CD4-positive, alpha-beta memory T cell (primary cell): Measurements from ENCODE around the gene DOK6. TPM values are rescaled to one million over a fixed set of nuclear protein-coding genes. Genes with fewer than 3 reads are reported as not detected.

Source experiments
- CTCF ChIA-PET: fragments of 350-600 bp; sonication (Branson Sonifier 250); formaldehyde crosslinking; loops from one replicate; lab custom pipeline; 2021; ENCODE audit warnings: inconsistent platforms; ENCODE audit not compliant: partially characterized antibody; lab: Charles Lee
- POLR2A ChIA-PET: fragments of 350-600 bp; sonication (Branson Sonifier 250); formaldehyde crosslinking; loops from one replicate; lab custom pipeline; 2021; ENCODE audit not compliant: partially characterized antibody; lab: Charles Lee
- DNase-seq, 5 donors: peaks; one replicate each; pipeline versions ENCODE4 v3.0.0 to v3.0.0-alpha.2; 2020 to 2022; ENCODE audit warnings: mixed read lengths in 1 of 5
- H3K27ac ChIP-seq: one replicate; pipeline ENCODE4 v1.7.0; 2013; ENCODE audit warnings: low read depth, low read length
- H3K27me3 ChIP-seq: 2 replicates; pipeline ENCODE4 v1.7.0; 2013; ENCODE audit warnings: mild to moderate bottlenecking, low read length, moderate library complexity; ENCODE audit not compliant: insufficient read depth
- H3K36me3 ChIP-seq: 2 replicates; pipeline ENCODE4 v1.7.0; 2013; ENCODE audit warnings: mild to moderate bottlenecking, low read length, moderate library complexity; ENCODE audit not compliant: insufficient read depth
- H3K4me1 ChIP-seq: 2 replicates; pipeline ENCODE4 v1.7.0; 2013; ENCODE audit warnings: mild to moderate bottlenecking, low read length, moderate library complexity; ENCODE audit not compliant: insufficient read depth
- H3K4me3 ChIP-seq, 2 donors: one replicate each; pipeline ENCODE4 v1.7.0; 2013; ENCODE audit warnings: low read length in 2 of 2, mild to moderate bottlenecking in 1 of 2
- H3K9me3 ChIP-seq, 2 donors: one replicate each; pipeline ENCODE4 v1.7.0; 2013; ENCODE audit warnings: low read length in 2 of 2, control low read depth in 1 of 2; ENCODE audit not compliant: control insufficient read depth in 1 of 2
- H3K27ac Mint-ChIP-seq, 7 donors: one replicate each; pipeline ENCODE4 v1.8.0; 2020 to 2021; ENCODE audit warnings: mixed read lengths in 7 of 7, mild to moderate bottlenecking in 6 of 7, inconsistent platforms in 3 of 7, moderate library complexity in 3 of 7
- H3K27me3 Mint-ChIP-seq, 2 donors: one replicate each; pipeline ENCODE4 v1.8.0; 2020 to 2021; ENCODE audit warnings: mixed read lengths in 2 of 2
- H3K36me3 Mint-ChIP-seq, 2 donors: one replicate each; pipeline ENCODE4 v1.8.0; 2020 to 2021; ENCODE audit warnings: mixed read lengths in 2 of 2, inconsistent platforms in 1 of 2, mild to moderate bottlenecking in 1 of 2
- H3K4me1 Mint-ChIP-seq, 4 donors: one replicate each; pipeline ENCODE4 v1.8.0; 2020 to 2021; ENCODE audit warnings: mixed read lengths in 4 of 4, mild to moderate bottlenecking in 1 of 4
- H3K4me3 Mint-ChIP-seq, 8 donors: one replicate each; pipeline ENCODE4 v1.8.0; 2020 to 2021; ENCODE audit warnings: mixed read lengths in 8 of 8, mild to moderate bottlenecking in 7 of 8, moderate library complexity in 6 of 8, inconsistent platforms in 3 of 8
- H3K9me3 Mint-ChIP-seq, 8 donors: one replicate each; pipeline ENCODE4 v1.8.0; 2020 to 2021; ENCODE audit warnings: mixed read lengths in 8 of 8, mild to moderate bottlenecking in 5 of 8, inconsistent platforms in 3 of 8, moderate library complexity in 1 of 8
- intact Hi-C: fragments of 100-400 bp; cut with micrococcal nuclease; formaldehyde crosslinking; loops from one replicate; pipeline ENCODE4 v1.15.1; 2023
- polyA plus RNA-seq, 2 donors: library from polyadenylated mRNA; unstranded; fragments of 300-500 nt; fragmentation: Illumina TruSeq; gene quantifications; one replicate each; pipeline ENCODE4 v1.2.3, GENCODE V29; 2021
- total RNA-seq, 2 experiments: library from RNA; stranded (reverse); gene quantifications; one replicate each; pipeline ENCODE4 v1.2.3, GENCODE V29; 2021

The DOK6 gene
- total and polyA plus RNA-seq, 4 experiments from 2014 or later, result 0.04 to 0.15 TPM; not detected in 2

DNA sequence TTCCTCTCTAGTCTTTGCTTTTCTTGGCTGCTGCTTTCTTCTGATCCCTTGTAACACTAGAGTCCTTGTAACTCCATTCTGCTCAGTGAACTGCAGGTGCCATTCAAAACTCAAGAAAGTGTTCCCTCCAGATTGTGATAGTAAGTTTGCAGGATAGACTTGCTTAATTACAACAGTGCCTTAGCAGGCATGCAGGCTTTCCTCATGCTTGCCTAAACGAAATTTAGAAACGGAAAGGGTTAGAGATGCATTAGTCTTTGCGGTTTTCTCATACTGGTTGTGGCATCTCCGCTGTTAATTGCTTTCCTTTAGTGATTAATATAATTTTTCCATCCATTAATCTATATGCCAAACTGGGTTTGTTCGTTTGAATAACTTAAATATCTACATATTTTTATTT lies 82.9 kb downstream of the DOK6 start:
- H3K27ac Mint-ChIP-seq, result no peak overlapping the region
- no peaks in the 10 kb centered on the region for H3K36me3 Mint-ChIP-seq
- Histone ChIP-seq H3K9me3 (no peaks in the 10 kb centered on the region), H3K27ac (no peak overlapping the region), H3K4me1 (no peaks in the 10 kb centered on the region), H3K36me3 (no peaks in the 10 kb centered on the region), H3K27me3 (no peaks in the 10 kb centered on the region), H3K4me3 (no peak overlapping the region)
- H3K9me3 Mint-ChIP-seq, result peaks cover 0 to 10% (median under 1%) of the 10 kb centered on the region in 8 donors
- H3K4me3 Mint-ChIP-seq, result no peak overlapping the region
- DNase-seq, result no peak
- peaks cover 2 to 13% of the 10 kb centered on the region in 2 donors for H3K27me3 Mint-ChIP-seq
- ChIA-PET CTCF (no interaction called here), POLR2A (no interaction called here)
- peaks cover 0 to 2% (median 0%) of the 10 kb centered on the region in 4 donors for H3K4me1 Mint-ChIP-seq
- intact Hi-C loops, result no loop called here

DNA sequence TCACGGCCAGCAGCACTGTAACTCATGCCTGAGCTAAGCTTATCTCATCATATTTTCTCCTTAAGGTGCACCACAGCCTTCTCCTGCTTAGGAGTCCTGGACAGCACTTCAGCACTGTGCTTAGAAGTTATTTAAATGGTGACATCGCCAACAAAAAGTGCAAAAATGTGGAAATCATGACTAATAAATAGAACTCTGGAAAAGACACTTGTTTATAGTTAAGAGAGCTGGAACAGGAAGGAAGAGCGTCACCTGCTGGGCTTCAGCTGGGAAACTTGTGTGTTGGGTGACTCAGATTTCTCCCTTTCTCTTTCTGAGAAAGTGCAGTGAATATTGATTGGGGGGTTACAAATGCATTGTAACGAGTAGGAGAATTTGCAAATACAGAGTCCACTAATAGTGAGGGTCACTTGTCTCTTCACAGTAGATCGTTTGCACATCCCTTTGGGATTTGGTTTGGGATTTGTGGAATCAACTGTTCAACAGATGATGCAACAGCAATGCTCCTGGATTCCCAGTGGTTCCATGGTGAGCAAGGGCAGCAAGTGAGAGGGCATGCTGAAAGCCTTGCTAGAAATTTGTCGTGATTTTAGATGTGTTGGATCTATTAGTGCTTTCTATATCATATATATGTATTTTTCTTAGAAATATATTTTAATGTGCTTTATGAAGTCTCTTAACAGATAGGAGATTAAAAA lies 84.2 kb downstream of the DOK6 start:
- intact Hi-C loops, result no loop called here
- H3K4me3 ChIP-seq, result no peak overlapping the region
- no peaks in the 10 kb centered on the region for H3K4me1 ChIP-seq
- peaks cover 0 to 11% (median under 1%) of the 10 kb centered on the region in 8 donors for H3K9me3 Mint-ChIP-seq
- H3K27ac Mint-ChIP-seq, result no peak overlapping the region
- DNase-seq, result no peak
- no peaks in the 10 kb centered on the region for H3K27me3 ChIP-seq
- H3K36me3 ChIP-seq, result no peaks in the 10 kb centered on the region
- H3K9me3 ChIP-seq, result no peaks in the 10 kb centered on the region
- H3K27me3 Mint-ChIP-seq, result peaks cover 1 to 13% of the 10 kb centered on the region in 2 donors
- H3K4me3 Mint-ChIP-seq, result no peak overlapping the region
- H3K4me1 Mint-ChIP-seq, result peaks cover 0 to 2% (median 0%) of the 10 kb centered on the region in 4 donors
- POLR2A ChIA-PET, result no interaction called here
- H3K36me3 Mint-ChIP-seq, result no peaks in the 10 kb centered on the region
- CTCF ChIA-PET, result no interaction called here
- no peak overlapping the region for H3K27ac ChIP-seq

DNA sequence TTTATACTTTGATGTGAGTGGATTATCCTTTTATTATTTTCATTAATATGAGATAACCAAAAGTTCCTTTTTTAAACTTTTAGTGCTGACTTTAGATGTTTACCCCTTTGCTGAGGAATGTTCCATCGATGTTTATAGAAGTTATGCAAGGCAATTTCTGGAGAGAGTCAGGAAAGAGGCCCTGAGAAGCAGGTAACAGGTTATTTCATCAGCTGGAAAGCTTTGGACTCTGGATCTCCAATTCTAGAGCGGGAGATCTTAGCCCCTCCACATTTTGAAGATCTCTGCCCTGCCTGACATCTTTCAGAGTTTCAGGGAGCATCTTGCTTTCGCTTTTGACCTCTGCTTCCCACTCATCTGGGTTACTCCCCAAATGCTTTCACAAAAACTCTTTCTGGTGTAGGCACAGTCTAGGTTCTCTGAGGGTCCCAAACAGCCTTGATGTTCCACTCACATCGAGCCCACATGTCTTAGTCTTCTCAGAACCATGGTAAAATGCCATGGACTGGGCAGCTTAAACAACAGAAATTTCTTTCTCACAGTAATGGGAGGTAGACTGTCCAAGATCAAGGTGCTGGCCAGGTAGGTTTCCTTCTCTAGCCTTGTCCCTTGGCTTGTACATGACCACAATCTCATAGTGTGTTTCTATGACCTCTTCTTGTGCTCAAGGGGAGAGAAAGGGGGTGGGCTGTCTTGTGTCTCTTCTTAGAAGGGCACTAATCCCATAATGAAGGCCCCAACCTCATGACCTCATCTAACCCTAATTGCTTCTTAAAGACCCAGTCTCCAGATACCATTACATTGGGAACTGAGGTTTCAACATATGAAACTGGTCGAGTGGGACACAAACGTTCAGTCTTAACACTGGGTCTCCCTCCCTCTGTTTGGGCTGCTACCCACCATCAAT lies 87.1 kb downstream of the DOK6 start:
- H3K36me3 Mint-ChIP-seq, result no peaks in the 10 kb centered on the region
- peaks cover 0 to 11% (median 1%) of the 10 kb centered on the region in 8 donors for H3K9me3 Mint-ChIP-seq
- CTCF ChIA-PET, result no interaction called here
- Histone ChIP-seq H3K9me3 (no peaks in the 10 kb centered on the region), H3K27me3 (no peaks in the 10 kb centered on the region), H3K4me3 (no peak overlapping the region), H3K27ac (no peak overlapping the region), H3K4me1 (no peaks in the 10 kb centered on the region), H3K36me3 (no peaks in the 10 kb centered on the region)
- intact Hi-C loops, result no loop called here
- no peak overlapping the region for H3K4me3 Mint-ChIP-seq
- POLR2A ChIA-PET, result no interaction called here
- H3K27ac Mint-ChIP-seq, result no peak overlapping the region
- peaks cover 0 to 2% (median 0%) of the 10 kb centered on the region in 4 donors for H3K4me1 Mint-ChIP-seq
- H3K27me3 Mint-ChIP-seq, result peaks cover 4 to 13% of the 10 kb centered on the region in 2 donors
- no peak for DNase-seq

DNA sequence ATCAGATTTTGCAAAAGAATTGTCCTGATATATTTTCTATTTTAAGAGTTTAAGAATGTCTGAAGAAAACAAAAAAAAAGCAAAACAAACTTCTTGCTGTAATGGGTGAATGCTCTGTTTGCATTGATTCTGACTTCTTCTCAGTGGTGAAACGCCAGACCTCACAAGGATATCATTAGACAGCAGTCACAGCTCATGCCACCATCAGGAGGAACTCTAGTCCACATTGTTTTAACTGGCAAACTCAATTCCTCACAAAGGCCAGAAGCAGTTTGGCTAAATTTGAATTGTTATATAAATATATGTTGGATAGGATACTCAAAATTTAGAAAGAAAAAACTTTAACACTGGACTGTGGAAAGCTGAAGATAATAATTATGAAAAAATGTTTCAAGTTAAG lies 89.4 kb downstream of the DOK6 start:
- Mint-ChIP-seq H3K4me3 (no peak overlapping the region), H3K36me3 (no peaks in the 10 kb centered on the region), H3K4me1 (peaks cover 0 to 2% (median 0%) of the 10 kb centered on the region in 4 donors), H3K27ac (no peak overlapping the region), H3K9me3 (peaks cover 0 to 11% (median 1%) of the 10 kb centered on the region in 8 donors), H3K27me3 (peaks cover 2 to 4% of the 10 kb centered on the region in 2 donors)
- POLR2A ChIA-PET, result no interaction called here
- no peak for DNase-seq
- Histone ChIP-seq H3K4me3 (no peak overlapping the region), H3K4me1 (no peaks in the 10 kb centered on the region), H3K27me3 (no peaks in the 10 kb centered on the region), H3K36me3 (no peaks in the 10 kb centered on the region), H3K9me3 (no peaks in the 10 kb centered on the region), H3K27ac (no peak overlapping the region)
- CTCF ChIA-PET, result no interaction called here
- intact Hi-C loops, result no loop called here

DNA sequence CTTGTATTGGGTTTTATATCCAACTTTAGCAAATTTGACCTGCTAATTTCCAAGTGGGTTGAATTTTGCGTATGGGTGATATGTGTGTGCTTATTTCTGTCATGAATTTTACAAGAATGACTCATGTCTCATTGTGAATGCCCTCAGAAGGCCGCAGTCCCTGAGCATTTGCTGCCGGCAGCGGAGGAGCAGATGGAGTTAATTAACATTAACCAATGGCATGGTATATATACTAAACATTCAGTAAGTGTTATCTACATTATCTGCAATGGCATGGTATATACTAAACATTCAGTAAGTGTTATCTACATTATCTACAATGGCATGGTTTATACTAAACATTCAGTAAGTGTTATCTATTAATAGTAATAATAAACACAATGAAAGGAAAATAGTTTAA lies 90.1 kb downstream of the DOK6 start:
- peaks cover 2 to 4% of the 10 kb centered on the region in 2 donors for H3K27me3 Mint-ChIP-seq
- no peak for DNase-seq
- peaks cover 0 to 2% (median 0%) of the 10 kb centered on the region in 4 donors for H3K4me1 Mint-ChIP-seq
- H3K27ac Mint-ChIP-seq, result no peak overlapping the region
- no peak overlapping the region for H3K4me3 ChIP-seq
- no peak overlapping the region for H3K27ac ChIP-seq
- ChIA-PET CTCF (no interaction called here), POLR2A (no interaction called here)
- H3K4me1 ChIP-seq, result no peaks in the 10 kb centered on the region
- H3K9me3 ChIP-seq, result no peaks in the 10 kb centered on the region
- intact Hi-C loops, result no loop called here
- H3K4me3 Mint-ChIP-seq, result no peak overlapping the region
- H3K9me3 Mint-ChIP-seq, result peaks cover 0 to 11% (median 1%) of the 10 kb centered on the region in 8 donors
- H3K27me3 ChIP-seq, result no peaks in the 10 kb centered on the region
- no peaks in the 10 kb centered on the region for H3K36me3 Mint-ChIP-seq
- H3K36me3 ChIP-seq, result no peaks in the 10 kb centered on the region

DNA sequence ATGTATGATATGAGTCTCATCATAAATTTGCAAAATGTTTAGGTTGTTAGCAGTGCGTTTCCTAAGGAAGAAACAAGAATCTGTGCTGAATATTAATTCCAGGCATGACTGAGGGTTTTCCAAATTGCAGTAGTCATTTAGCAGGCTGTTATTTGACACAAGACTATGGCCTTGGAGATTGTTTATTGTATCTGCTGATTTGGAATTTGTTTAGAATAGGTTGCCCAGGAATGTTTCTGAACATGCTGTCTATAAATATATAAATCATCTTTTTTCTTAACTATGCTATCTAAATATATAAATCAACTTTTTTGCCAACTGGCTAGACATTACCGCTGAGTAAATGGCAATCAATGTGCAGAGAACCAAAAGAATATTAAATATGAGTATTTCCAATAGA lies 90.9 kb downstream of the DOK6 start:
- H3K27ac Mint-ChIP-seq, result no peak overlapping the region
- Histone ChIP-seq H3K36me3 (no peaks in the 10 kb centered on the region), H3K9me3 (no peaks in the 10 kb centered on the region), H3K27ac (no peak overlapping the region), H3K4me1 (no peaks in the 10 kb centered on the region), H3K27me3 (no peaks in the 10 kb centered on the region), H3K4me3 (no peak overlapping the region)
- ChIA-PET CTCF (no interaction called here), POLR2A (no interaction called here)
- no peak overlapping the region for H3K4me3 Mint-ChIP-seq
- peaks cover 0 to 2% (median 0%) of the 10 kb centered on the region in 4 donors for H3K4me1 Mint-ChIP-seq
- DNase-seq, result no peak
- H3K36me3 Mint-ChIP-seq, result no peaks in the 10 kb centered on the region
- H3K27me3 Mint-ChIP-seq, result peaks cover 2 to 4% of the 10 kb centered on the region in 2 donors
- intact Hi-C loops, result no loop called here
- peaks cover 0 to 11% (median 3%) of the 10 kb centered on the region in 8 donors for H3K9me3 Mint-ChIP-seq

DNA sequence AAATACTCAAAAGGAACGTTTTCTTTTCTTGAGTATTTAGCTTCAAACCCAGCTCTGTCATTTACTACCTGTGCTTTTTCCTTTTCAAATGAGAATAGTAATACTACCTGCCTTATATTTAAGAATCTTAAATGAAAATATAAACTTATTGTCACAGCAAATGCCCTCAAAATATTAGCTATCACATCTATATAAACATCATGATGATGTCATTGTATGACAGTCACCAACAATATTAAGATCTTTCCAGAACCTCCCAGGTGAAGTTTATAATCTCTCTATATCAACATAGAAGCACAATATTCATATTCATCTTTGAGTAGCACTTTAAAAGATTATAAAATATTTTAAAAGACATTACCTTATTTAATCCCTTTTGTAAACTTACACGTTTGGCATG lies 92.2 kb downstream of the DOK6 start:
- H3K36me3 Mint-ChIP-seq, result no peaks in the 10 kb centered on the region

More for the DNA sequence above, 92.2 kb downstream of the DOK6 start:
- Histone ChIP-seq H3K9me3 (no peaks in the 10 kb centered on the region), H3K27me3 (no peaks in the 10 kb centered on the region), H3K36me3 (no peaks in the 10 kb centered on the region), H3K4me1 (no peaks in the 10 kb centered on the region), H3K4me3 (no peak overlapping the region), H3K27ac (no peak overlapping the region)
- H3K4me3 Mint-ChIP-seq, result no peak overlapping the region
- no peak overlapping the region for H3K27ac Mint-ChIP-seq
- DNase-seq, result no peak
- intact Hi-C loops, result no loop called here
- peaks cover 0 to 8% (median 2%) of the 10 kb centered on the region in 8 donors for H3K9me3 Mint-ChIP-seq
- ChIA-PET POLR2A (no interaction called here), CTCF (no interaction called here)
- no peaks in the 10 kb centered on the region for H3K4me1 Mint-ChIP-seq
- peaks cover 0 to 4% of the 10 kb centered on the region in 2 donors for H3K27me3 Mint-ChIP-seq
